Osteoblast (primary cell): ENCODE results near the gene PLCB4. TPM values are rescaled to one million over a fixed set of nuclear protein-coding genes. Genes with fewer than 3 reads are reported as not detected.
A peak's percentile ranks its signal among the peaks of the same experiment; 100 is the strongest.

Experiments
- DNase-seq: peaks from one replicate; pipeline ENCODE4 v3.0.0; 2011; ENCODE audit warnings: low spot score, mixed read lengths; ENCODE audit not compliant: insufficient read length; ENCODE audit errors: missing footprints
- H2AFZ ChIP-seq: 2 replicates; pipeline ENCODE4 v1.6.0; 2011; ENCODE audit warnings: mild to moderate bottlenecking, low read length
- H3K27ac ChIP-seq: 2 replicates; pipeline ENCODE4 v1.5.1; 2011; ENCODE audit warnings: mild to moderate bottlenecking, low read depth, low read length, moderate library complexity
- H3K27me3 ChIP-seq: 2 replicates; pipeline ENCODE4 v1.6.0; 2012; ENCODE audit warnings: mild to moderate bottlenecking, control low read depth, inconsistent platforms, low read length, moderate library complexity; ENCODE audit not compliant: insufficient read depth
- H3K36me3 ChIP-seq: 2 replicates; pipeline ENCODE4 v1.5.1; 2011; ENCODE audit warnings: mild to moderate bottlenecking, low read length, control low read depth, moderate library complexity; ENCODE audit not compliant: insufficient read depth
- H3K4me1 ChIP-seq: 2 replicates; pipeline ENCODE4 v1.5.1; 2011; ENCODE audit warnings: mild to moderate bottlenecking, low read length, control low read depth, moderate library complexity; ENCODE audit not compliant: insufficient read depth
- H3K4me2 ChIP-seq: 2 replicates; pipeline ENCODE4 v1.6.0; 2011; ENCODE audit warnings: mild to moderate bottlenecking, low read length; ENCODE audit not compliant: insufficient read depth
- H3K4me3 ChIP-seq: fragments of 200-600 bp; sonication (generic); 3 replicates; pipeline ENCODE4 v1.5.1; 2012; ENCODE audit warnings: mild to moderate bottlenecking, low read length, inconsistent platforms; ENCODE audit not compliant: insufficient read depth
- H3K79me2 ChIP-seq: 2 replicates; pipeline ENCODE4 v1.6.0; 2012; ENCODE audit warnings: mild to moderate bottlenecking, low read length, control low read depth, inconsistent platforms; ENCODE audit not compliant: insufficient read depth
- H3K9me3 ChIP-seq: 2 replicates; pipeline ENCODE4 v1.5.1; 2011; ENCODE audit warnings: low read depth, low read length, control low read depth
- H4K20me1 ChIP-seq: 2 replicates; pipeline ENCODE4 v1.6.0; 2012; ENCODE audit warnings: mild to moderate bottlenecking, low read length, control low read depth; ENCODE audit not compliant: insufficient read depth
- total RNA-seq: library from RNA; depleted of rRNA; stranded (reverse); fragments of >200 nt; gene quantifications from 2 replicates; pipeline ENCODE4 v1.2.3, GENCODE V29; 2012
- TF ChIP-seq, protein P1 (sequence below): IDR thresholded peaks from 2 replicates; pipeline ENCODE4 v1.5.1; 2011; ENCODE audit warnings: mild to moderate bottlenecking, low read depth, low read length, moderate library complexity; ENCODE audit errors: extremely low read depth

PLCB4 gene
- total RNA-seq, 1 donor, result 13.0 TPM

DNA sequence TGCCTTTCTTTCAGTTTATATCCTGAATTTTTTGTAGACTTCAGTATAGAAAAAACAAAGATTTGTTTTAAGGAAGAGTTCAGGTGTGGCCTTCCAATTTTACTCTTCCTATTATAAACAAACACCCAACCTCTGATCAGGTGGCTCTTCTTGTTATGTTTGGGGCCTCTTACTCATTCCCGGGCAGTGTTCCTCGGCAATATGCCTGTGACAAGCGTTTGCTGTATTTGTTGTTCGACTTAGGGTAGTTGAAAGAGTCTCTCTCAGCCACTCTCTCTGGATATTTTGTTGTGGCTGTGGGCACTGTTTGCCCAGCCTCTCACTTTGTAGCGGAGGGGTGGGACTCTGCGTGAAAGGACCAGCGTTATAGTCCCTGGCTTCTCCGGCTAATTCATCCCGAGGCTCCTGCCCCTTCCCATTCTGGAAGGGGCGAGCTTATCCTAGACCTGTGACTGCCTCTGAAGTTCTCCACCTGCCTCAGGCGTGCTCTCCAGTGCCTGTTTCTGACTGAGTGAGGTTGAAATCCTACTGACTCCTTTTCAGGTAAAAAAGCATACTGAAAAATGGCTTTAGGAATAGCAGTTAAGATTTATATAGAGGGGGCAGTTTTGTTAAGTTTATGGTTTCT, 97.4 kb downstream of the PLCB4 start:
- DNase-seq, result no peak
- Histone ChIP-seq H3K27me3 (no peaks in the 10 kb centered on the region), H4K20me1 (peaks cover 3% of the 10 kb centered on the region), H3K9me3 (no peaks in the 10 kb centered on the region), H3K36me3 (no peaks in the 10 kb centered on the region), H3K4me1 (peaks cover 2% of the 10 kb centered on the region), H2AFZ (peak overlapping the region; percentile 55), H3K4me2 (peak overlapping the region; percentile 31), H3K27ac (no peak overlapping the region), H3K79me2 (peaks cover 46% of the 10 kb centered on the region), H3K4me3 (peak overlapping the region; percentile 19)
- TF ChIP-seq, protein P1, sequence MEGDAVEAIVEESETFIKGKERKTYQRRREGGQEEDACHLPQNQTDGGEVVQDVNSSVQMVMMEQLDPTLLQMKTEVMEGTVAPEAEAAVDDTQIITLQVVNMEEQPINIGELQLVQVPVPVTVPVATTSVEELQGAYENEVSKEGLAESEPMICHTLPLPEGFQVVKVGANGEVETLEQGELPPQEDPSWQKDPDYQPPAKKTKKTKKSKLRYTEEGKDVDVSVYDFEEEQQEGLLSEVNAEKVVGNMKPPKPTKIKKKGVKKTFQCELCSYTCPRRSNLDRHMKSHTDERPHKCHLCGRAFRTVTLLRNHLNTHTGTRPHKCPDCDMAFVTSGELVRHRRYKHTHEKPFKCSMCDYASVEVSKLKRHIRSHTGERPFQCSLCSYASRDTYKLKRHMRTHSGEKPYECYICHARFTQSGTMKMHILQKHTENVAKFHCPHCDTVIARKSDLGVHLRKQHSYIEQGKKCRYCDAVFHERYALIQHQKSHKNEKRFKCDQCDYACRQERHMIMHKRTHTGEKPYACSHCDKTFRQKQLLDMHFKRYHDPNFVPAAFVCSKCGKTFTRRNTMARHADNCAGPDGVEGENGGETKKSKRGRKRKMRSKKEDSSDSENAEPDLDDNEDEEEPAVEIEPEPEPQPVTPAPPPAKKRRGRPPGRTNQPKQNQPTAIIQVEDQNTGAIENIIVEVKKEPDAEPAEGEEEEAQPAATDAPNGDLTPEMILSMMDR, result no peak

DNA sequence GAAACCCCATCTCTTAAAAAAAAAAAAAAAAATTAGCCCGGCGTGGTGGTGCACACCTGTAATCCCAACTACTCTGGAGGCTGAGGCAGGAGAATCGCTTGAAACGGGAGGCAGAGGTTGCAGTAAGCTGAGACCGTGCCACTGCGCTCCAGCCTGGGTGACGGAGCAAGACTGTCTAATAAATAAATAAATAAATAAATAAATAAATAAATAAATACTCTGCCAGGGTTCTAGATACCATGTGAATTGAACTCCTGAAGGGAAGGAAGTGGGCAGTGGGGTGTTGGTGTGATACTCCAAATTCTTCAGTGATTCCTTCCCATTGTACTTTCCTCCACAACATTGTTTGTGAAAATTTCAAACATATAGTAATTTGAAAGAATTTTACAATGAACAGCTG, 100.5 kb downstream of the PLCB4 start:
- H3K27me3 ChIP-seq, result no peaks in the 10 kb centered on the region
- no peak overlapping the region for H3K27ac ChIP-seq
- no peak overlapping the region for H3K4me2 ChIP-seq
- H3K4me1 ChIP-seq, result no peaks in the 10 kb centered on the region
- TF ChIP-seq, protein P1, result no peak
- DNase-seq, result no peak
- no peak overlapping the region for H2AFZ ChIP-seq
- H3K4me3 ChIP-seq, result no peak overlapping the region
- H3K9me3 ChIP-seq, result no peaks in the 10 kb centered on the region
- H3K36me3 ChIP-seq, result no peaks in the 10 kb centered on the region
- H3K79me2 ChIP-seq, result peaks cover 43% of the 10 kb centered on the region
- H4K20me1 ChIP-seq, result peaks cover 3% of the 10 kb centered on the region

DNA sequence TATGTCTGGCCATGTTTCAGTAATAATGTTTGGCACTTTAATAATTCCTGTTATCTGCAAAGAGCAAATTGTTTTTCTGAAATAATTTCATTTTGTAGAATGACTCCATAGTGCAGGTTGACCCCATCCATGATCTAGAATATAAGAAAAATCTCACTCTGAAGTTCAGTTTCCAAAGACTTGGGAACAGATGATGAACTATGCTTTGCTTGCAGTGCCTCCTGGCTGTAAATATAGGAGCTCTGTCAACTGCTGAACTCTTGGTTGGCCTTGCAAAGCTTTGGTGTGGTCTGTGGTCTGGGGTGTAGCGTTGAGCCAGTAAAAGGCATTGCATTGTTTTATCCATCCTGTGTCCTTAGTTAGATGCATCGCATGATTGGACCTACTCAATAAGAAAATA, 104.0 kb downstream of the PLCB4 start:
- H3K4me2 ChIP-seq, result no peak overlapping the region
- no peak for DNase-seq
- H3K4me1 ChIP-seq, result no peaks in the 10 kb centered on the region
- H3K27me3 ChIP-seq, result no peaks in the 10 kb centered on the region
- no peaks in the 10 kb centered on the region for H3K36me3 ChIP-seq
- H4K20me1 ChIP-seq, result peaks cover 3% of the 10 kb centered on the region
- no peak overlapping the region for H3K4me3 ChIP-seq
- no peak overlapping the region for H3K27ac ChIP-seq
- no peak overlapping the region for H2AFZ ChIP-seq
- H3K79me2 ChIP-seq, result peaks cover 44% of the 10 kb centered on the region
- no peaks in the 10 kb centered on the region for H3K9me3 ChIP-seq
- TF ChIP-seq, protein P1, result peak; percentile 42

DNA sequence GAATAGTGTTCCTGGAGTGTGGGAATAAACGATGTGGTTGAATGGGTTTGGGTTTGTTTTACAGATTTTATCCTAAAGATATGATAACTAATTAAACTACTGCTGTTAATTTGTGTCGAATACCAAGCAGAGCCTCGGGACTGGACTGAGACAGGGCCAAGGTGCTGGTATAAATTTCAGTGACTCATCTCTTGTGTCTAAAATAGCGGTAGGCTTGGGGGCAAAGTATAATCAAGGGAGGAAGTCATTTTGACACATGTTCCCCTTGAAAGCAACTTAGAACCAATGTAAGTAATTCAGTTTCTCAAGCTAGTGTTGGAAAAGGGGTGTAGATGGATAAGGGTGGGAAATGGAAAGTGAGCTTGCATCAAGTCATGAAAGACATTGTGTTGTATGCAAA, 108.4 kb downstream of the PLCB4 start:
- TF ChIP-seq, protein P1, result no peak
- Histone ChIP-seq H3K4me1 (peaks cover 14% of the 10 kb centered on the region), H3K4me3 (no peak overlapping the region), H3K27me3 (no peaks in the 10 kb centered on the region), H3K4me2 (no peak overlapping the region), H3K9me3 (no peaks in the 10 kb centered on the region), H4K20me1 (no peaks in the 10 kb centered on the region), H2AFZ (no peak overlapping the region), H3K79me2 (peaks cover 38% of the 10 kb centered on the region), H3K27ac (no peak overlapping the region), H3K36me3 (no peaks in the 10 kb centered on the region)
- DNase-seq, result no peak
